SK-N-DZ (cell line): Measurements from ENCODE around the gene ABCC3.

Experiments
- DNase-seq: peaks from one replicate; pipeline ENCODE4 v3.0.0-alpha.2; 2015; ENCODE audit warnings: low spot score

The ABCC3 gene

GRCh38 chr17:50642722-50643656, 8.3 kb downstream of the ABCC3 start:
- DNase-seq: no peak

GRCh38 chr17:50645748-50646682, 11.3 kb downstream of the ABCC3 start:
- DNase-seq: no peak

GRCh38 chr17:50647187-50647586, 12.5 kb downstream of the ABCC3 start:
- no peak for DNase-seq

GRCh38 chr17:50649042-50649908, 14.6 kb downstream of the ABCC3 start:
- no peak for DNase-seq

GRCh38 chr17:50651661-50652060, 17.0 kb downstream of the ABCC3 start:
- DNase-seq: no peak

GRCh38 chr17:50653738-50654137, 19.1 kb downstream of the ABCC3 start:
- DNase-seq: no peak

- no peak for DNase-seq
These were observed 21.8 kb downstream of the ABCC3 start for GRCh38 chr17:50656509-50656908.

- DNase-seq: no peak
These were observed 22.4 kb downstream of the ABCC3 start for GRCh38 chr17:50657054-50657453.

GRCh38 chr17:50657627-50658026, 22.9 kb downstream of the ABCC3 start:
- DNase-seq: no peak

GRCh38 chr17:50658616-50659015, 23.9 kb downstream of the ABCC3 start:
- no peak for DNase-seq

GRCh38 chr17:50659179-50659578, 24.5 kb downstream of the ABCC3 start:
- DNase-seq: no peak

- DNase-seq: no peak
These were observed 25.6 kb downstream of the ABCC3 start for GRCh38 chr17:50660042-50660886.

- DNase-seq: no peak
These were observed 26.2 kb downstream of the ABCC3 start for GRCh38 chr17:50660887-50661345.

- DNase-seq: no peak
These were observed 26.7 kb downstream of the ABCC3 start for GRCh38 chr17:50661348-50661747.

- no peak for DNase-seq
These were observed 27.2 kb downstream of the ABCC3 start for GRCh38 chr17:50661795-50662391.

- no peak for DNase-seq
These were observed 28.0 kb downstream of the ABCC3 start for GRCh38 chr17:50662632-50663225.

- no peak for DNase-seq
These were observed 29.2 kb downstream of the ABCC3 start for GRCh38 chr17:50663812-50664374.

GRCh38 chr17:50664788-50665458, 30.2 kb downstream of the ABCC3 start:
- no peak for DNase-seq

GRCh38 chr17:50665838-50666237, 31.2 kb downstream of the ABCC3 start:
- DNase-seq: no peak
